GM13976 (cell line): ENCODE measurements around the gene PCBP3.

Experiments
- DNase-seq: peaks from one replicate; pipeline ENCODE4 v3.0.0; 2012; ENCODE audit warnings: low spot score
- in situ Hi-C: fragments of 300-500 bp; cut with MboI; formaldehyde crosslinking; loops from one replicate; pipeline ENCODE4 v1.12.0; 2022; ENCODE audit warnings: low sequenced_read_pairs, mixed read lengths, inconsistent platforms; ENCODE audit not compliant: unreplicated experiment
- TF ChIP-seq, protein P1 (sequence below): IDR thresholded peaks from 2 replicates; pipeline ENCODE4 v1.5.1; 2012; ENCODE audit warnings: borderline replicate concordance, mild to moderate bottlenecking; ENCODE audit not compliant: insufficient read depth; ENCODE audit errors: extremely low read depth, missing control alignments, control extremely low read depth

Gene PCBP3

GRCh38 chr21:45796003-45796402, 152.5 kb downstream of the PCBP3 start:
- in situ Hi-C loops: no loop called here
- DNase-seq: no peak
- TF ChIP-seq, protein P1, sequence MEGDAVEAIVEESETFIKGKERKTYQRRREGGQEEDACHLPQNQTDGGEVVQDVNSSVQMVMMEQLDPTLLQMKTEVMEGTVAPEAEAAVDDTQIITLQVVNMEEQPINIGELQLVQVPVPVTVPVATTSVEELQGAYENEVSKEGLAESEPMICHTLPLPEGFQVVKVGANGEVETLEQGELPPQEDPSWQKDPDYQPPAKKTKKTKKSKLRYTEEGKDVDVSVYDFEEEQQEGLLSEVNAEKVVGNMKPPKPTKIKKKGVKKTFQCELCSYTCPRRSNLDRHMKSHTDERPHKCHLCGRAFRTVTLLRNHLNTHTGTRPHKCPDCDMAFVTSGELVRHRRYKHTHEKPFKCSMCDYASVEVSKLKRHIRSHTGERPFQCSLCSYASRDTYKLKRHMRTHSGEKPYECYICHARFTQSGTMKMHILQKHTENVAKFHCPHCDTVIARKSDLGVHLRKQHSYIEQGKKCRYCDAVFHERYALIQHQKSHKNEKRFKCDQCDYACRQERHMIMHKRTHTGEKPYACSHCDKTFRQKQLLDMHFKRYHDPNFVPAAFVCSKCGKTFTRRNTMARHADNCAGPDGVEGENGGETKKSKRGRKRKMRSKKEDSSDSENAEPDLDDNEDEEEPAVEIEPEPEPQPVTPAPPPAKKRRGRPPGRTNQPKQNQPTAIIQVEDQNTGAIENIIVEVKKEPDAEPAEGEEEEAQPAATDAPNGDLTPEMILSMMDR: no peak

DNA sequence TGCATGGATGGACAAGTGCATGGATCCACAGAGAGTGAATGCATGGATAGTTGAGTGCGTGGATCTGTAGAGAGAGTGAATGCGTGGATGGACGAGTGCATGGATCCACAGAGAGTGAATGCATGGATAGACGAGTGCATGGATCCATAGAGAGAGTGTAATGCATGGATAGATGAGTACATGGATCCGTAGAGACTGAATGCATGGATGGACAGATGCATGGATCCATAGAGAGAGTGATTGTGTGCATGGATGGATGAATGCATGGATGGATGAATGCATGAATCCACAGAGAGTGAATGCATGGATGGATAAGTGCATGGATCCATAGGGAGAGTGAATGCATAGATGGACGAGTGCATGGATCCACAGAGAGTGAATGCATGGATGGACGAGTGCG, 153.8 kb downstream of the PCBP3 start:
- TF ChIP-seq, protein P1: no peak
- DNase-seq: no peak
- in situ Hi-C loops: no loop called here

DNA sequence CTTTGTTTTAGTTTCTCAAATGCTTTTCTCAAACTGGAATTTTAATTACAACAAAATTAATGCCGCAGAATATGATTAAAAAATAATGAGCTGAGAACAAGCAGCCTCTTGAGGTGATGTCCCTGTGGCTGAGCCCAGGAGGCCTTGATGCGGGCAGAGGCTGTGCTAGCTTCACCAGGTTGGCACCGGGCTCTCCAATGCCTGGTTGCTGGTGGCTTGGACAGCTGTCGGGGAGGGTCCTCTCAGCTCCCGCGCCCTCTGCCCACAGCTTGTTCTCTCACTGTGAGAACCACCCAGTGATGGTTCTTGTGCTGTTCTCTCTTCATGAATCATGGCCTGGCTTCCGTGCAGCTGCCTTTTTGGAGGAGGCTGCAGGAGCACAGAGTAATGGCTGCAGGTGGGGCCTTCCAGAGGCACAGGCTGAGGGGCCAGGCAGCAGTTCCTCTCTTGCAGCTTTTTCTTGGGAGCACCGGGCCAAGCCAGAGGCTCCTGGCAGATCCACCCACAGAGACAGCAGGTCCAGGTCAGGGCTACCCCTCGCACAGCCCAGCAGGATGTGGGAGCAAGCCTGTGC, 156.3 kb downstream of the PCBP3 start:
- no peak for DNase-seq
- in situ Hi-C loops: no loop called here

DNA sequence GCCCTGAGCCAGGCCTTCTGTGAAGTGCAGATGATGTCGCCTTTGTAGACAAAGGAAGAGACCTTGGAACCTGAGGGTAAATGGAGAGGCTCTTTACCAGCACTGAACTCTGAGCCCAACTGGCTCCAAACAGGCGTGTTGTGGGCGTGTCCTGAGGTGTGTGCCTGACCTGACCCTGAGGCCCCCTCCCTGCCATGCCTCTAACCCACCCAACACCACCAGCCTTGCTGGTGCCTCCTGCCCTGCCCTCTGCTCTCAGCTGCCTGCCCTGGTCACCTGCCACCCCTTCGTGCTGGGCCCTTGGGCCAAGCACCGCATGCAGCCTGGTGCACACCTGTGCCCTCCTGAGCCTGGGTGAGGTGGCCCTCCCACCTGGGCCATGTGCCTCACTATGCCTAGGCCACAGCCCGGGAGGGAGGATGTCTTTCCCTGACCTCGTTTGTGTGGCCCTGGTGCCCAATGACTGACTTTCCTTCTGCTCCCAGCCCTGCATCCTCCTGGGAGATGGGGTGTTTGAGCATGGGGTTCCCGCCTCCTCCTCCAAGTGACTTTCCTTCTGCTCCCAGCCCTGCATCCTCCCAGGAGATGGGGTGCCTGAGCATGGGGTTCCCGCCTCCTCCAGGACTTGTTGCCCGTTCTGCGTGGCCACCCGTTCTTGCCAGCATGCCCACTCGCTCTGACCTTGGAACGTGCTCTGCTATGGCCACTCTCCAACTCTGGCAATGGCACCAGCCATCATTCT, 157.0 kb downstream of the PCBP3 start:
- no peak for DNase-seq
- in situ Hi-C loops: no loop called here
- TF ChIP-seq, protein P1: no peak

More for the DNA sequence above, 156.3 kb downstream of the PCBP3 start:
- TF ChIP-seq, protein P1: no peak

- in situ Hi-C loops: no loop called here
- TF ChIP-seq, protein P1: no peak
- no peak for DNase-seq
Observed at GRCh38 chr21:45801129-45801964, 157.8 kb downstream of the PCBP3 start.

DNA sequence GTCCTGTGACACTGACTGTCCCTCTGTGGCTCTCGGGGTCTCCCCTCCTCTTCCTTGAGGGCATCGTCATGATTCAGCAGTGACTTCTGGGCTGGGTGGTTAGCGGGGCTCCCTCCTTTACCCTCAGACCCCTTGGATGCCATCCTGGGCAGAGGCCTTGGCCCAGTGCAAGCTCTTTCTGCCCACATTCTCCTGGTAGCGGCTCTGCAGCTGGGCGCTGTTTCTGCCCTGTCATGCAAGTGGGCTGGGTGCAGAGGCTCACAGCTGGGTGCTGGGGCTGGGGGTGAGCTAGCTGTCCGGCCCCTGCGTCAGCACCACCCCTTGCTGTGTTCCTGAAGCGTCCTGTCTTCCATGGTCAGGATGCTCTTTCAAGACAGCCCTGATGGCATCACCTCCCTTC, 158.5 kb downstream of the PCBP3 start:
- in situ Hi-C loops: no loop called here
- TF ChIP-seq, protein P1: no peak
- DNase-seq: no peak
